Stimulated activated CD4-positive, alpha-beta T cell treated with anti-CD3 and anti-CD28 coated beads, Interleukin-1b, Interleukin-23, amount 100 ng/mL, for 24 hours (primary cell): Measurements from ENCODE around the gene SLC39A1.
"Not testable (repeated sequence)": the region's sequence is repeated elsewhere in the genome, so short reads cannot be mapped to it uniquely, and the experiment has no call there.

Experiments
- DNase-seq, 4 experiments: peaks; one replicate each; pipeline ENCODE4 v3.0.0-alpha.2; 2020; ENCODE audit warnings: low read depth in 4 of 4, low spot score in 1 of 4

Gene SLC39A1

DNA sequence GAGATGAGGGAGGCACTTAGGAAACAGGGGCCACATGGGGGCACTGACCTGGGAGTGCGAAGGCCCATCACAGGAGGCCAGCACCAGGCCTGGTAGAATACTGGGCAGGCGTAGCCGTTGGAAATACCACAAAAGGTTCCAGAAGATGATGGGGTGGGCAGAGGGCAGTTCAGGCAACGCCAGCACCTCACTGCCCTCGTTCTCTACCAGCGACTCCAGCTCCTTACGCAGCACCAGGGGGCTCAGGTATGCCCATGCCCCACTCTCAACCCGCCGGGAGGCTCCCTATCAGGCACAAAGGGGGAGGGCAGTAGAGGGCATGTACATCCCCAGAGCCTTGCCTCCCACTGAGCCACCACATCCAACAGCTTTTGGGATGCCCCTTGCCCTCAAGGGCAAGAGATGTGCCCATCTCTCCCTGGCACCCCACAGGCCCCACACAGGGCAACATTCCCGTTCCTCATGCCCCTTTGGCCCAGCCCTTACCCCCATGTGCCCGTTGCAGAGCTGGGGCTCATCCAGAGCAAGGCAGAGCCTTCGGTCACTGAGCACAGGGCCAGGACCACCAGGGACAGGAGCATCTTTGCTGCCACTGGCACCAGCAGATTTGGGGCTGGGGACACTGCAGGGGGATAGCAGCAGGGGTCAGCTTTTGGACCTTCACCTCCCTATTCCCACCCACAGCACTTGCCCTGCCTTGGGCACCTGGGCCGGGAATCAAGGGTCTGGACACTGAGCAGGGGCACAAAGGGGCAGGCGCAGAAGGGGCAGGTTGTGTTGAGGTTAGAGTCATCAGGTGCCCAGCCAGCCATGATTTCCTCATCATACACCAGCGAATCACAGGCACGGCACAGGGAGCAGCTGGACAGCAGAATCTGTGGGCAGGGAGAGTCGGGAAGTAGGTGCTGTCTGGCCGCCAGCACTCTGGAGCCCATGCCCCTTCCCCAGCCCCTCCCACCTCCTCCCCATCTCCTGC lies 30.9 kb downstream of the SLC39A1 start:
- DNase-seq, result no peak

DNA sequence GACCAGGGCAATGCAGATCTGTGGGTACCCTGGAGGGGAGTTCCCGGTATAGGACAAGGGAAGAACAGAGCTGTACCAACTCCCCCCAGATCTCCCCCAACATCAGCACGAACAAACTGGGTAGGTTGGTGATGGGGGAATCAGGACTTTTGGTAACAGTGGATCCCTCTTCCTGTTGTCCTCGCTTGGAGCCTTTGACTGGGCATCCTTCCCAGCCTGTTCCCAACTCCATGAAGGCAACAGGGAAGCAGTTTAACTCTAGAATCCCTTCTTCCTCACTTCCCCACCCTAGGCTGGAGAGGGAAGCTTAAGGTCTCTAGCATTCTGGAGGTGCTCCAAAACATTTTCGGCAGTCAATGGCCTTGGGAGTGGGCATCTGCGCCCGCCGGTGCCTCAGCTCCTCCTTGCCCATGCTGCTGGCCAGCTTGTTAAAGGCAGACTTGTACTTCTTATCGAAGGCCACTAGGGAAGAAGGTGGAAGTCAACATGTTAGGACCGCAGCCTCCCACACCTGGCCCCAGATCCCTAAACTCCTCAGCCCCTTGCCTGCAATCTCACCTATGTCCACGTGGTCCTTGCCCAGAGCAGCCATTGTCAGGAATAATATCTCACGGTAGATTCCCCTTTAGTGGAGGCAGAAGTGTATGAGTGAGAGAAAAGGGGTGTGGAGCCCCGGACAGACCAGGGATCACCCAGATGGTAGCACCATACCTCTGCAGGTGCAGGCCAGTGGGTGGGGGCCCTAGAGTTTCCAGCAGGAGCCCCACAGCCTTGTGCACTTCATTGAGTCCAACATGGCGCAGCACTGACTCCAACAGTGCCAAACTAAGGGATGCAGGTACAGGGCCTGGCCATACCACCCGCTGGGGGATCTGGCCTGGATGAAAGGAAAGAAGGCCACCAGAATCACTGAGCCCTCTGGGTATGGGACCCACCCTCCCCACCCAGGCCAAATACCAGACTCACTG lies 33.1 kb downstream of the SLC39A1 start:
- DNase-seq, result no peak

DNA sequence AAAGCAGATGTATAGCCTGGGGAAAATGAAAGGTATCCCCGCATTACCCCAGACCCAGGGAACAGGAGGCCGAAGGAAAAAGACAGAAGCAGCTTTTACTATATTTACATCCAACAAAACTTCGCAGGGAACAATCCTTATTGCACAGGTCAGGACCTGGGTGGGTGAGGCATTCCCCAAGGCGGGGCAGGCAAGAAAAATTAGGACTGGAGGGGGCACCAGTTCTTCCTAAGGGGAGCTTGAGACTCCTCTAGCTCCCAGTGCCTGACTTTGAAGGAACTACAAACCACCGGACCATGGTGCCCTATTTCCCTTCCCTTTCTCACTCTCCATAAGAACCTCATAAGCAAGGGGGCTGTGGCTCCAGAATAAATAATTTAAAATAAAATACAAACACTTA lies 33.9 kb downstream of the SLC39A1 start:
- no peak for DNase-seq

DNA sequence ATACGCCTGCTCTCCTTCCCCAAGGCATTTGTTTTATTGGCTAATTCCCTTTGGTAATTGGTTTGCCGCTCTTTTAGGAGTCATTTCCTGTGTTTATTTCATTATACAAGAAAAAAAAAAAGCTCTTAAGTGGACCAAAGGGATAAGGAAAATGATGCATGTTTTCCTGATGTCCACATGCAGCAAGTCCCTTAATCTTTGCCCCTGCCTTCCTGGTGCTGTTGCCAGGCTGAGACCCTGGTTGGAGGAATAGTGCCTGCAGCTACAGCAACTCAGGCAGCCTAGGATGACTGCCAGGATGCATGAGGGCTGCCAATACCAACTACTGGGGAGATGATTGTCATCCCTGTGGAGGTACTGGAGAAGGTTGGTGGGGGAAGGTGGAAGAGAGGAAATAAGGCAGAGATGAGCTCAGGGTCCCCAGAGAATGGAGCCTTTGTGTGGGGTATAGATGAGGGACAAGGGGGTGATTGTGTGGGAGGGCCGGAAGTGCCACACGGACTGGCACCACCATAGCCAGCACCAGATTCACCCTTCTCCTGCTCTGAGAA lies 34.5 kb downstream of the SLC39A1 start:
- DNase-seq, result no peak

DNA sequence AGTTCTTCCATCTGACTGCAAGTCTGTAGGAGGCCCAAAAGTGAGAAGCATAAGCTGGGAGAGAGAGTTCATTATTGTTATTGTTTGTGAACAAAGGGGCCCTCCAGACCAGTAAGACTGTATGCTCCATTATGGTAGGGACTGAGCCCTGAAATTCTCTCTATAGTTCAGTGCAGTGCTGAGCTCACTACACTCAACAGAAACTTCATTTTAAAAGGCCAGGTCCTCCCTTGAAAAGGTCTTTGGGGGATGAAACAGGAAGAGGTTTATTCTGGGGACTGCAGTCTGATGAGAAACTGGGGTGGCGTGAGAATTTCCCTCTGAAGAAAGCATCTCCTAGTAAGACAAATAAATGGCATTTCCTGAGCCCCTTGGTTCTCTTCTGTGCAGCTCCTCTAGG lies 35.1 kb downstream of the SLC39A1 start:
- DNase-seq, result no peak

DNA sequence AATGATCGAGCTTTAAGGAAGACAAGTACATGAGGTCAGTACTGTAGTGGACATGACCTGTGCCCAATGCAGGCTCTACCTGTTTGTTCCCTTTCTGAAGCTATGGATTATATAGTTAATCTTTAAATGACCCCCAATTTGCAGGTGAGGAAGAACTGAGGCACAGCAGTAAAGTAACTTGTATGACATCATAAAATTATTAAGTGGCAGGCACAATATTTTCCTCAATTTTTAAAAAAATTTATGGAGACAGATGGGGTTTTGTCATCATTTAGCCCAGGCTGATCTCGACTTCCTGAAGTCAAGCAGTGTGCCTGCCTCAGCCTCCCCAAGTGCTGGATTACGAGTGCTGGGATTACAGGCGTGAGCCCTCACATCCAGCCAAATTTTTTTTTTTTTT lies 36.9 kb downstream of the SLC39A1 start:
- no peak for DNase-seq

DNA sequence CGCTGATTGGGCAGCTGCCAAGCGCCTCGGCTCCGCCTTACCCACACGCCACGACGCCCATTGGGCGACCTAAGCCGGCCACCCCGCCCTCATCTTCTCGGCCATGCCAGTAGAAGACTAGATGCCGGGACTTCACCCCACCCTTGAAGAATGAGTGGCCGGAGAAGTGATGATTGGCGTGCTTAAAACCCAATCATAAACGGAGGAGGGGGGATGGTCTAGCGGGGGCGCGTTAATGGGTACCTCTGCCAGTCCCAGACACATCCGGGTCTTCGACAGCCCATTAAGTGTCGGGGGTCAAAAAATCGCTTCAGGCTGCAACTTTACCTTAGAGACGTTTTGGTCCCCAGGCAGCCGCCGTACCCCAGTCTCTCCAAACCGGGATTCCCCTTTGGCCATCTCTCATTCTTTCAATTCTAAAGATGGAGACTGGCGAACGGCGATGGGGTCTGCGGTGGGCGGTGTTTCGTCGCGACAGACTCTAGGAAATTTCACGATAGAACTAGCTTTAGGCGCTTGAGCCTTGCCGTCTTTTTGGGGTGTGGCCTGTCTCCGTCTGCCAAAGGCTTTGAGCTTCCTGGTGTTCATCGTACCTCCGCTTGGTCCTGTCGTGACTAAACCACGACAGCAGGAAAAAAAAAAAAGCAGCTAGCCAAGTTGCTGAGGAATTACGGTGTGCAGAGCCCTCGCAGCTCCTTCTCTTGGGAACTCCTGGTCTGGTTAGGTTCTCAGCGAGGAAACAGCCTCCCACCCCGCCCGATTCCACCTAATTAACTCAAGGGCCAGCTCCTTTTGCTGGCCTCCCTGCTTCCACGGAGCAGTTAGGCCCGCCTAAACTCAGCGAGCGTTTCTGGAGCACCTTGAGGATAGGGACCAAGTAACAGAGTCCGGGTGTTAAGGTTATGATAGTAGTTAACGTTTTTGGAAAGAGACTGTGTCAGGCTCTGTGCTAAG lies 40.1 kb downstream of the SLC39A1 start, which contains the start of gene GATAD2B:
GATAD2B (minus strand) TSS at position 1 of the 954 bp plus-strand sequence. CDS start 94,625 bp downstream, outside the sequence.
- DNase-seq, result peak; percentile 92 to 99 (median 94)

DNA sequence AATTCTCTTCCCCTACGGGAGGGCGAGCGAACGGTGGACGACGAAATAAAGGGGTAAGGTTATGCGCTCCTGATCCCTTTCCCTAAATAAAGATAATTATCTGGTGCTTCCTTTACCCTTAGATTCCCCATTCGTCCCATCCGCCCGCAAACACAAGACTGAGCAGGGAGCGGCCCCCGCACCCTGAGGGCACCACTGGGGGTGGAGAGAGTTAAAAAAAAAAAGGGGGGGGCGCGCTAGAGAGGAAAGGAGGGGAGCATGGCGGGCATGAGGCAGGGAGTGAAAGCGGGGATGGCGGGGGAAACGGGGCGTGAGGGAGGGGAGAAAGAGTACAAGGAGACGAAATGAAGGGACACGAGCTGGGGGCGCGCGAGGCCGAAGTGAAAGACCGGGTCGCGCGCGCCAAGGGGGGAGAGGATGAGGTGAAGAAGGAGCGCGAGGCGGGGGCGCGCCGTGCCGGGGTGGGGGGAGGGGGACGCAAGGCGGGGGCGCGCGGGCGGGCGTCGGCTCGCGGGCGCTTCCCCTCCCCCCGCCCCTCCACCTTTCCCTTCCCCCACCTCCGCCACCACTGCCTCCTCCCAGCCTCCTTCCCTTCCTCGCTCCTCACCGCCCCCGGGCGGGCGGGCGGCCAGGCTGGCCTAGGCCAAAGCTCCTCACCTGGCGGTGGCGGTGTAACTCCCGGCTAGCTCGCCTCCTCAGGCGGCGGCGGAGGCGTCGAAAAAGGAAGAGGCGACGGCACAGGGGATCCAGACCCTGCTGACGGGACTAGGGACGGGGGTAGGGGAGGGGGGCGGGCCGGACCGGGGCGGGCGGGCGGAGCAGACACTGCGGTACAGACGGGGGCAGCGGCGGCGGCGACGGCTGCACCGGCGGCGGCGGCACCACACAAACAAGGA lies 41.0 kb downstream of the SLC39A1 start:
- peak; percentile 27 to 65 (median 51) for DNase-seq

DNA sequence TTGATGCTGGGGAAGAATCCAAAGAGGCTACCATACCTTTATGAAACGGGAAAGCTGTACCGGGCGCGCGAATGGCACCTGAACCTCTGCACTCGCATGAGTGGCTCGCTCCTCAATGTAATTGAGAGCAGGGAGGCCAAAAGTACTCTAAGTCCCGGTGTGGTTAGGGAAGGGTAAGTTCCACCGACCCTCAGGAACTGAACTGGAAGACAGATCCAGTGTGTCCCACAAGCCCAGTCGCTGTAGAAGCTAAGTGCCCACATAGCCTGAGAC lies 41.6 kb downstream of the SLC39A1 start:
- no peak for DNase-seq

DNA sequence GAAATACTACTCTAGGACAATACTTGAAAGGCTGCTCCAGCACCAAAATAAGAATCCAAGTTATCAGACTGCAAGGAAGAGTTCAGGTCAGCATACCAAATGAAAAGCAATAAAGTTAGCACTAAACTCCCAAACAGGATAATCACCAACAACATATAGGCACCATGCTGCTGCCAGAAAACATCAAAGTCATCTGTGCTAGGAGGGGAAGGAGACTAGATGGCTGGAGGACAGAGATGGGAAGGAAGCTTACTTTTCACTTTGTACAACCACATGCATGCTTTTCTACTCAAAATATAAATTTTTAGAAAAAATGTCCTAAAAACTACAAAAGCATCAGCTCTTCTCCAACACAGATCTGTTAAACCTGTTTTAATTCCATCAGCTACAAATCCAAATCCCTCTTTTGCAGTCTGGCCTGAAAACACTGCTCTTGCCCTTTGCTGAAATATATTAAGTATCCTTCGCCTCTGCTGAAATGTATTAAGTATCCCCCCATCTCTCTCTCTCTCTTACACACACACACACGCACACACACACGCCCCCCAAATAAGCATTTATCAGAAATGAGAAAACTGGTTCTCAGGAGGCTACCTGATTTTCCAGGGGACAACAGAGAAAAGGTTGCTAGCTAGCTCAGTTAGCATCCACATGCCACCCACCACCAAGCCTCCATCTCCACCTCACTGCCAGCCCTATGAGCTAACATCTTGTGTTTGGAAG lies 42.1 kb downstream of the SLC39A1 start:
- no peak for DNase-seq

DNA sequence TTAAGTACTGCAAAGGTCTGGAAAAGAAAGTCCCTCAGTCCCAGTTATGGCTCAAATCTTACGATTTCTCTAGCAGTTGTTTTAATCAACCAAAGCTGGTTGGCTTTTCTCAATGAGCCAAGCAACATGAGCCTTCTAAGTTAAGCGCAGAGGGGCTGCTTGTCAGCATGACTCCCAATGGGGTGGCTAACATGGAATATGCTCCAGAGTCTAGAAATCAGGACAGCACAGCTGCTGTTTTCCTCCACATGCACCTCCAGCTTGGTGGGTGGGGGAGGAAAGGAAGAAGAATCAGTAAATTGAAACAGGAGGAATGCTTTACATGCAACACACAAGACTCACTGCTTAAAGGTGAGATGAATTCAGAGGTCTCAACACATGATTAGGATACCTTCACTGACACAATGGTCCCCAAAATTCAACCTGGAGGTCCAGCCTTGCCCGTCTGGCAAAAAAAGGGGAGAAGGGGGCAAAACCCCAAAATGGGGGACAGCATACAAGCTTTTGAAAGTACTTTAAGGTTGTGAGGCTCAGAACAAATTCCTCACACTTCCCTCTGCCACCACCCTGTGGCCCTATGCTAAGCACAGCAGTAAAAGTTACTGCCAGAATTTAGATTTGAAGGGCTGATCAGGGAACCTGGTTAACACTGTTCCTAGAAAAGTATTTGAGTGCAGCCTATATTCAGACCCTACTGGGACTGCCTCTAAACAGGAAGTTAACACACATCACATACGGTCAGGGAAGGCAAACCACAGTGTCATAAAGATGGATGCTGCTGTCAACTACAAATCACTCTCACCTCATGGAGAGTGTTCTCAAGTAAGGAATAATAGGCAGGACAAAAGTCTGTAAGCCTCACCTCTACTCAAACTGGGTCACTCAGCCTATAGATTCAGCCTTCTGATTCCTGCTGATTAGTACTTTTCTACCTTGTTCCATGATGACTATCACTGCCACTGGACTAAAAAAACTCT lies 43.2 kb downstream of the SLC39A1 start:
- no peak for DNase-seq

DNA sequence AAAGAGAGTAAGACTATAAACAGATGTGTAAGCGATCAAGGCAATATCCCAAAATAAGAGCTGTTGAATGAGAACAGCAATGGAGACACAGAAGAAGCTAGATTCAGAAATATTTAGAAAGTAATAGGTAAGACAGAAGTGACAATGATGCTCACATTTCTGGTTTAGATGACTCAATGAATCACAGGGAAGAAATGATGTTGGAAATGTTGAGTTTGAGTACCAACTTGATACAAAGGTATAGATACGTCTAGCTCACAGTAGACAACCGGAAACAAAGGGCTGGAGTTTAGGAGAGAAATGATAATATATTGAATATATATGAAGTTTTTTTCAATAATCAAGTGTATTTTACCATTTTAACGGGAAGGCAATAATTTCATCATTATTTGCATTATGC lies 47.0 kb downstream of the SLC39A1 start:
- no peak for DNase-seq

DNA sequence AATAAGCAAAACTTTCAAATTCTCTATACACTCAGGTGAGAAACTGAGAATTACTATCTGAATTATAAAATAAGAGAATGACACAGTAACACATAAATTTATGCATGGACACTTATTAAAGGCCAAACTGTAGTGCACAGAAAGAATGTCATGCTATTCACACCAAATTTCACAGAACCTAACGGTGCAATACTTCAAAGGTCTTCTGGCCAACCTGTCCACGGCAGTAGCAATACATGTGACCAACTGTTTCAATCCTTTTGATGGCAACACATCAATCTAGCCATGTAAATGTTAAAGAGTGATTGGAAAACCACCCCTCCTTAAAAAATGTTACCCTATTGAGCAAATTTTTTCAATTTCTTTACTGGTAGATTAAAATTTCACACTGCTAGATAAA lies 51.0 kb downstream of the SLC39A1 start:
- DNase-seq, result no peak

DNA sequence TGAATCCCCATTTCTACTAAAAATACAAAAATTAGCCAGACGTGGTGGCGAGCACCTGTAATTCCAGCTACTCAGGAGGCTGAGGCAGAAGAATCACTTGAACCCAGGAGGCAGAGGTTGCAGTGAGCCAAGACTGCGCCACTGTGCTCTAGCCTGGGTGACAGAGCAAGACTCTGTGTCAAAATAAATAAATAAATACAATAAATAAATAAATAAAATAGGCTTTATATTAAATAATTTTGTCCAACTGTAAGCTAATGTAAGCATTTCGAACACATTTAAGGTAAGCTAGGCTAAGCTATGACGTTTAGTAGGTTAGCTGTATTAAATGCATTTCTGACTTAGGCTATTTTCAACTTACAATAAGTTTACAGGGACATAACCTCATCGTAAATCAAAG lies 52.8 kb downstream of the SLC39A1 start:
- not testable (repeated sequence) for DNase-seq
